LNCaP clone FGC (cell line): ENCODE data around the gene DMC1.
"Not testable (repeated sequence)": the region's sequence is repeated elsewhere in the genome, so short reads cannot be mapped to it uniquely, and the experiment has no call there.

Experiments
- DNase-seq: peaks from one replicate; pipeline ENCODE4 v3.0.0-alpha.2; 2011; ENCODE audit warnings: low read depth
- H3K4me3 ChIP-seq: 2 replicates; pipeline ENCODE4 v1.5.1; 2011; ENCODE audit warnings: mild to moderate bottlenecking, low read depth, low read length, control low read depth
- TF ChIP-seq, protein P1 (sequence below): IDR thresholded peaks from 2 replicates; pipeline ENCODE4 v1.5.1; 2012; ENCODE audit warnings: mild to moderate bottlenecking; ENCODE audit not compliant: control insufficient read depth, insufficient read depth; ENCODE audit errors: extremely low read depth

The DMC1 gene

GRCh38 chr22:38481871-38482332 is 88.1 kb downstream of the DMC1 start:
- H3K4me3 ChIP-seq: no peak overlapping the region
- no peak for DNase-seq
- TF ChIP-seq, protein P1, sequence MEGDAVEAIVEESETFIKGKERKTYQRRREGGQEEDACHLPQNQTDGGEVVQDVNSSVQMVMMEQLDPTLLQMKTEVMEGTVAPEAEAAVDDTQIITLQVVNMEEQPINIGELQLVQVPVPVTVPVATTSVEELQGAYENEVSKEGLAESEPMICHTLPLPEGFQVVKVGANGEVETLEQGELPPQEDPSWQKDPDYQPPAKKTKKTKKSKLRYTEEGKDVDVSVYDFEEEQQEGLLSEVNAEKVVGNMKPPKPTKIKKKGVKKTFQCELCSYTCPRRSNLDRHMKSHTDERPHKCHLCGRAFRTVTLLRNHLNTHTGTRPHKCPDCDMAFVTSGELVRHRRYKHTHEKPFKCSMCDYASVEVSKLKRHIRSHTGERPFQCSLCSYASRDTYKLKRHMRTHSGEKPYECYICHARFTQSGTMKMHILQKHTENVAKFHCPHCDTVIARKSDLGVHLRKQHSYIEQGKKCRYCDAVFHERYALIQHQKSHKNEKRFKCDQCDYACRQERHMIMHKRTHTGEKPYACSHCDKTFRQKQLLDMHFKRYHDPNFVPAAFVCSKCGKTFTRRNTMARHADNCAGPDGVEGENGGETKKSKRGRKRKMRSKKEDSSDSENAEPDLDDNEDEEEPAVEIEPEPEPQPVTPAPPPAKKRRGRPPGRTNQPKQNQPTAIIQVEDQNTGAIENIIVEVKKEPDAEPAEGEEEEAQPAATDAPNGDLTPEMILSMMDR: no peak

- TF ChIP-seq, protein P1: no peak
- DNase-seq: no peak
- H3K4me3 ChIP-seq: no peak overlapping the region
Observed at GRCh38 chr22:38481162-38481870, 88.7 kb downstream of the DMC1 start.

DNA sequence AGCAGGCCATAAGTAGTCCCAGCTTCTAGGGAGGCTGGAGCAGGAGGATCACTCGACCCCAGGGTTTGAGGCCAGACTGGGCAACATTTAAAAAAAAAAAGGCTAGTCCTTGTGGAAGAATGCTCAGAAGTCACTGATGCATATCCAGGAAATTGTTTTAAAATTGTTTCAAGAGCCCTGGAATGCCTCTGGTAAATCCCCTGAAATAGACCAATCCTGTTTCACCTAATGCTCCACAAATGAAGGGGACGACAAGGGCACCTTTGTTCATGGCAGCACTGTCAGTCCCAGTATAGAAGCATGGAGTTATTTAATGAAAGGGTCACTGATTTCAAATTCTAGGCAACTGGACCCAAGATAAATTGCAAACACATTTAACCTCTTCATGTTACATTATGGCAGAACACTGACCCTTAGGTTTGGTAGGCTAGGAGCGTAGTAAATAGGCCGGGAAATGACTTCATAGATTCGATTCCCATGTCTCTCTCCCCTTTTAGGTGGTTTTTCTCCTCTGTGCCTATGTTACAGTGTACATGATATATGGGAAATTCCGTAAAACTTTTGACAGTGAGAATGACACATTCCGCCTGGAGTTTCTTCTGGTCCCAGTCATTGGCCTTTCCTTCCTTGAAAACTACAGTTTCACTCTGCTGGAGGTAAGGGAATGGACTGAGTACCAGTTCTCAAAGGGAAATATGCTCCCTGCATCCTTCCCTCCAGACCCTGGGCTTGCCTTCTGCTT is 90.7 kb downstream of the DMC1 start:
- no peak for DNase-seq
- TF ChIP-seq, protein P1: no peak
- no peak overlapping the region for H3K4me3 ChIP-seq

DNA sequence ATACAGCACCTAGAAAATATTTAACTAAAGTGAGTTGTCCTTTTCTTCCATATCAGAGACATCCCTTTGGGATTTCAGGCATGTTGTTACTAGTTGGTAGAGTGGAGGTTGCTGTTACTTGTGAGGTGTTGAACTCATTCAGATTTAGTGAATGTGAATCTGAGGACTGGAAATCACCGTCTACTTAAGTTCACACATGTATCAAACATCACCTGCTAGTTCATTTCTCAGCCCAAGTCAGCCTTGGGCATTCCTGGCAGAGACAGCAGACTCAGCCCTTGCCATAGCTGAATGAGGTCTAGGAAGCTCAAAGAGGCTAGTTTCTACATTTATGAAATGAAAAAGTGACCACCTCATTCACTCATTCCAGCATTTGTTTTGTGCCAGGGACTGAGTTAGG is 92.4 kb downstream of the DMC1 start:
- DNase-seq: no peak
- TF ChIP-seq, protein P1: no peak

DNA sequence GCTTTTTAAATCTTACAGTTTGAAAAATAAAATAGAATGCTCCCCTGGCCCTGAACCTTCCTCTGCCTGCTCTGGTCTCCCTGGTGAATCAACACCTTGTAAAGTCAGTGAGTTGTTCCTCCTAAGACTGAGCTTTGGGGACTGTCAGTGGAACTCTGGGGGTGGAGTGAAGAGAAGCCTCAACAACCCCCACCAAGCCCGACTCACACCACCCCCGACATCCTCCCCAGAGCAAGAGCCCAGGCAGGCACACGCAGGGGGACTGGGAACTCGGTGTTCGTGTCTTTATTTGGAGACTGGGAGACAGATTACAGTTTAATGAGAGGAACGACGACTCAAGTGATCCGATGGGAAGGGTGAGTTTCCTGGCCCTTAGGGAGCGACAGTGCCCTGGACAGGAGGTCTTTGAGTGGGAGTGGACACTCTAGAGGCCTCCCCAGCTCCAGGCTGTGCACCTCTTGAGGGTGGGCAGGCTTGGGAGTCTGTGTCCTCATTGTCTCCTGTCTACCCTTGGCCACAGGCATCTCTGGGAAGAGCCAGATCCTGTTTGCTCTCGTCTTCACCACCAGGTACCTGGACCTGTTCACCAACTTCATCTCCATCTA is 95.9 kb downstream of the DMC1 start:
- H3K4me3 ChIP-seq: no peak overlapping the region
- no peak for DNase-seq
- TF ChIP-seq, protein P1: no peak

More for the DNA sequence above, 92.4 kb downstream of the DMC1 start:
- no peak overlapping the region for H3K4me3 ChIP-seq

DNA sequence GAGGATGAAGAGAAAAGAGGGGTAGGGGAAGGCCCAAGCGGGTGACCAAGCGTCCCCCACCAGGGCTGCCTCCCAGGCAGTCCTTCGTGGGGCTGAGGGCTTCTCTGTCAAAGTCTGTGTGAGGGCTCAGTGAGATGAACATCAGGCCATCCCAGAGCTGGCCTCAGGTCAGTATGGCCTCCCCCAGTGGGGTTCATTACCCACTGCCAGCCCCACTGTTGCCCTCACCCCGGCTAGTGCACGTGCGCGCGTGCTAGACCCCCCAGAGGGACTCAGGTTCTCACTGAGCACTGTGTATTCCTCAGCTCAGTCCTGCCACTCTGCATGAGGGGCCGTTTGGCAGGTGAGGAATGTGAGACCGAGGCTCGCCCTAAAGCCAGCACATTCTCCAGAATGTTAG is 98.7 kb downstream of the DMC1 start:
- TF ChIP-seq, protein P1: no peak
- H3K4me3 ChIP-seq: no peak overlapping the region
- DNase-seq: no peak

- not testable (repeated sequence) for H3K4me3 ChIP-seq, DNase-seq
Observed at GRCh38 chr22:38470179-38470578, 99.8 kb downstream of the DMC1 start.
